Type B pancreatic cell (in vitro differentiated cells): ENCODE measurements around the gene EYS. TPM values are rescaled to one million over a fixed set of nuclear protein-coding genes. Genes with fewer than 3 reads are reported as not detected.

Experiments used
- DNase-seq: peaks from one replicate; pipeline ENCODE4 v3.0.0; 2021; ENCODE audit warnings: mixed read lengths; ENCODE audit not compliant: unreplicated experiment; ENCODE audit errors: extremely low spot score
- H3K27ac Mint-ChIP-seq: 2 replicates; pipeline ENCODE4 v1.8.0; 2021; ENCODE audit warnings: mild to moderate bottlenecking, mixed read lengths
- H3K27me3 Mint-ChIP-seq: 2 replicates; pipeline ENCODE4 v1.8.0; 2021; ENCODE audit warnings: mixed read lengths
- H3K36me3 Mint-ChIP-seq: 2 replicates; pipeline ENCODE4 v1.8.0; 2021; ENCODE audit warnings: mixed read lengths
- H3K4me1 Mint-ChIP-seq: one replicate; pipeline ENCODE4 v1.8.0; 2021; ENCODE audit warnings: mixed read lengths; ENCODE audit not compliant: unreplicated experiment
- H3K4me3 Mint-ChIP-seq: 2 replicates; pipeline ENCODE4 v1.8.0; 2021; ENCODE audit warnings: mild to moderate bottlenecking, mixed read lengths
- H3K9me3 Mint-ChIP-seq: 2 replicates; pipeline ENCODE4 v1.8.0; 2021; ENCODE audit warnings: mixed read lengths
- CTCF ChIP-seq: fragments of 200-600 bp; sonication (generic); conservative IDR thresholded peaks from 2 replicates; pipeline ENCODE4 v1.5.0; 2021; ENCODE audit warnings: antibody characterized with exemption, mild to moderate bottlenecking
- total RNA-seq: library from RNA; stranded (reverse); gene quantifications from 2 replicates; pipeline ENCODE4 v1.2.1, GENCODE V29; 2021; ENCODE audit warnings: low replicate concordance

Gene EYS
- total RNA-seq, 1 donor from 2014 or later, result 1.5 TPM

GRCh38 chr6:64330694-64331307 is 1376.2 kb downstream of the EYS start:
- Mint-ChIP-seq H3K27ac (no peak overlapping the region), H3K36me3 (no peaks in the 10 kb centered on the region), H3K4me3 (no peak overlapping the region), H3K27me3 (no peaks in the 10 kb centered on the region), H3K9me3 (peaks cover 10% of the 10 kb centered on the region), H3K4me1 (no peaks in the 10 kb centered on the region)
- peak; percentile 72 for DNase-seq
- TF ChIP-seq CTCF, result peak; percentile 79

GRCh38 chr6:64326939-64327338 is 1380.1 kb downstream of the EYS start:
- H3K4me1 Mint-ChIP-seq, result no peaks in the 10 kb centered on the region

GRCh38 chr6:64325093-64325492 is 1381.9 kb downstream of the EYS start:
- H3K36me3 Mint-ChIP-seq, result no peaks in the 10 kb centered on the region
- DNase-seq, result no peak
- no peak for TF ChIP-seq CTCF
- no peak overlapping the region for H3K4me3 Mint-ChIP-seq
- H3K4me1 Mint-ChIP-seq, result no peaks in the 10 kb centered on the region
- no peak overlapping the region for H3K27ac Mint-ChIP-seq
- H3K9me3 Mint-ChIP-seq, result peaks cover 5% of the 10 kb centered on the region
- H3K27me3 Mint-ChIP-seq, result no peaks in the 10 kb centered on the region

More at GRCh38 chr6:64326939-64327338, 1380.1 kb downstream of the EYS start:
- DNase-seq, result no peak
- no peak for TF ChIP-seq CTCF
- Mint-ChIP-seq H3K27me3 (no peaks in the 10 kb centered on the region), H3K9me3 (peaks cover 10% of the 10 kb centered on the region), H3K36me3 (no peaks in the 10 kb centered on the region), H3K27ac (no peak overlapping the region), H3K4me3 (no peak overlapping the region)

- H3K27ac Mint-ChIP-seq, result no peak overlapping the region
- no peak for DNase-seq
- H3K9me3 Mint-ChIP-seq, result peaks cover 5% of the 10 kb centered on the region
- TF ChIP-seq CTCF, result no peak
- H3K27me3 Mint-ChIP-seq, result no peaks in the 10 kb centered on the region
- no peak overlapping the region for H3K4me3 Mint-ChIP-seq
- H3K36me3 Mint-ChIP-seq, result peaks cover 4% of the 10 kb centered on the region
- no peaks in the 10 kb centered on the region for H3K4me1 Mint-ChIP-seq
Observed at GRCh38 chr6:64310214-64310613, 1396.8 kb downstream of the EYS start.

- Mint-ChIP-seq H3K36me3 (no peaks in the 10 kb centered on the region), H3K4me3 (no peak overlapping the region)
- no peak for TF ChIP-seq CTCF
Observed at GRCh38 chr6:64301307-64302236, 1405.5 kb downstream of the EYS start.

More at GRCh38 chr6:64301307-64302236, 1405.5 kb downstream of the EYS start:
- Mint-ChIP-seq H3K4me1 (no peaks in the 10 kb centered on the region), H3K9me3 (peaks cover 9% of the 10 kb centered on the region), H3K27ac (no peak overlapping the region), H3K27me3 (no peaks in the 10 kb centered on the region)
- no peak for DNase-seq
